HCT116 (cell line): ENCODE data around the gene FOXC2. TPM values are rescaled to one million over a fixed set of nuclear protein-coding genes. Genes with fewer than 3 reads are reported as not detected.

Experiments
- ATAC-seq: fragments of 200-7000 bp; cut with Tn5 transposase; 2 replicates; pipeline ENCODE4 v1.9.1; 2020; ENCODE audit warnings: mild to moderate bottlenecking, moderate library complexity
- BruUV-seq: library from RNA; stranded (reverse); fragments of 400-500 nt; replicated peaks from 2 replicates; lab custom pipeline; 2021; lab: Mats Ljungman, UMichigan
- CTCF ChIA-PET: fragments of 300-600 bp; sonication (Branson Sonifier 250); formaldehyde crosslinking; loops from one replicate; lab custom pipeline; 2021; ENCODE audit warnings: antibody characterized with exemption; lab: Charles Lee
- POLR2A ChIA-PET: fragments of 300-600, 350-600 bp; sonication (Branson Sonifier 250); formaldehyde crosslinking; loops from one replicate; lab custom pipeline; 2021; ENCODE audit warnings: antibody characterized with exemption; lab: Charles Lee
- RAD21 ChIA-PET, 2 experiments: fragments of 300-600 bp; sonication (Branson Sonifier 250); formaldehyde crosslinking; loops; one replicate each; lab custom pipeline; 2023; ENCODE audit warnings: low total read pairs in 2 of 2; ENCODE audit not compliant: uncharacterized antibody in 2 of 2, unreplicated experiment in 2 of 2, low non-redundant PET in 1 of 2; lab: Charles Lee
- DNase-seq: peaks from one replicate; pipeline ENCODE4 v3.0.0-alpha.2; 2010; ENCODE audit warnings: low read depth, low spot score
- H2AFZ ChIP-seq: fragments of 200-600 bp; shearing (Covaris generic), sonication (generic); 2 replicates; pipeline ENCODE4 v1.6.1; 2017; ENCODE audit warnings: low read depth, mixed run types, mixed read lengths, antibody characterized with exemption, low read length; ENCODE audit not compliant: poor library complexity, severe bottlenecking
- H3K27ac ChIP-seq: 2 replicates; pipeline ENCODE4 v1.5.1; 2012; ENCODE audit warnings: low read depth, low read length
- H3K27me3 ChIP-seq: fragments of 200-600 bp; sonication (generic); 2 replicates; pipeline ENCODE4 v1.6.1; 2016; ENCODE audit warnings: mixed run types, low read length, mixed read lengths; ENCODE audit not compliant: insufficient read depth
- H3K36me3 ChIP-seq, 2 experiments: fragments of 200-500 bp in 1 of 2; fragments of 200-600 bp in 1 of 2; sonication (Bioruptor generic) in 1 of 2; sonication (generic) in 1 of 2; 2 replicates each; pipeline versions ENCODE4 v1.5.1 to v1.6.1; 2014 to 2016; ENCODE audit warnings: low read length in 2 of 2, inconsistent platforms in 1 of 2, mixed read lengths in 1 of 2, mixed run types in 1 of 2; ENCODE audit not compliant: insufficient read depth in 2 of 2, control insufficient read depth in 1 of 2
- H3K4me1 ChIP-seq, 2 experiments: fragments of 200-600 bp in 1 of 2; sonication (generic) in 1 of 2; 2 replicates each; pipeline versions ENCODE4 v1.5.1 to v1.6.1; 2012 to 2017; ENCODE audit warnings: low read length in 2 of 2, inconsistent platforms in 1 of 2, mild to moderate bottlenecking in 1 of 2, mixed read lengths in 1 of 2, mixed run types in 1 of 2, moderate library complexity in 1 of 2; ENCODE audit not compliant: insufficient read depth in 2 of 2, control insufficient read depth in 1 of 2
- H3K4me2 ChIP-seq: fragments of 200-600 bp; sonication (generic); 2 replicates; pipeline ENCODE4 v1.6.1; 2017; ENCODE audit warnings: mixed run types, low read length, mixed read lengths
- H3K4me3 ChIP-seq, 2 experiments: fragments of 200-600 bp in 1 of 2; sonication (generic) in 1 of 2; replicated peaks in 1 of 2; 2 replicates each; pipeline ENCODE4 v1.5.1; 2011 to 2016; ENCODE audit warnings: low read length in 2 of 2, control low read depth in 1 of 2, low read depth in 1 of 2, mild to moderate bottlenecking in 1 of 2, mixed read lengths in 1 of 2, mixed run types in 1 of 2
- H3K79me2 ChIP-seq: fragments of 200-600 bp; sonication (generic); 2 replicates; pipeline ENCODE4 v1.6.1; 2017; ENCODE audit warnings: mild to moderate bottlenecking, mixed run types, low read length, moderate library complexity, mixed read lengths; ENCODE audit not compliant: insufficient read depth
- H3K9ac ChIP-seq: fragments of 200-600 bp; sonication (generic); 2 replicates; pipeline ENCODE4 v1.6.1; 2016; ENCODE audit warnings: low read length, mixed read lengths
- H3K9me2 ChIP-seq: fragments of 200-600 bp; sonication (generic), shearing (Covaris generic); 2 replicates; pipeline ENCODE4 v1.6.1; 2017; ENCODE audit warnings: mixed run types, mild to moderate bottlenecking, moderate library complexity; ENCODE audit not compliant: insufficient read depth
- H3K9me3 ChIP-seq, 2 experiments: fragments of 200-500 bp in 1 of 2; fragments of 200-600 bp in 1 of 2; sonication (Bioruptor generic) in 1 of 2; sonication (generic) in 1 of 2; 2 replicates each; pipeline ENCODE4 v1.6.1; 2014 to 2017; ENCODE audit warnings: low read length in 2 of 2, mixed read lengths in 2 of 2, inconsistent platforms in 1 of 2, low read depth in 1 of 2, mild to moderate bottlenecking in 1 of 2, mixed run types in 1 of 2, moderate library complexity in 1 of 2; ENCODE audit not compliant: control insufficient read depth in 1 of 2, insufficient read depth in 1 of 2
- H4K20me1 ChIP-seq: fragments of 200-600 bp; sonication (generic), shearing (Covaris generic); 2 replicates; pipeline ENCODE4 v1.6.1; 2017; ENCODE audit warnings: mixed run types, mild to moderate bottlenecking, moderate library complexity; ENCODE audit not compliant: insufficient read depth
- CBX3 ChIP-seq: IDR thresholded peaks from 2 replicates; pipeline ENCODE4 v1.6.1; 2012; ENCODE audit warnings: low read depth
- CTCF ChIP-seq, 3 experiments: fragments of 200-600 bp in 1 of 3; sonication (generic) in 1 of 3; IDR thresholded peaks in 2 of 3; conservative IDR thresholded peaks in 1 of 3; 2 replicates each; pipeline ENCODE4 v1.5.1; 2012 to 2017; ENCODE audit warnings: low read depth in 2 of 3, low read length in 2 of 3, antibody characterized with exemption in 1 of 3, borderline replicate concordance in 1 of 3, control low read depth in 1 of 3, mild to moderate bottlenecking in 1 of 3, mixed read lengths in 1 of 3, mixed run types in 1 of 3, moderate library complexity in 1 of 3; ENCODE audit not compliant: insufficient read depth in 1 of 3
- EGR1 ChIP-seq: IDR thresholded peaks from 2 replicates; pipeline ENCODE4 v1.6.1; 2012; ENCODE audit warnings: low read depth
- EZH2phosphoT487 ChIP-seq: fragments of 200-600 bp; IDR thresholded peaks from 2 replicates; pipeline ENCODE4 v1.6.1; 2018; ENCODE audit warnings: antibody characterized with exemption, borderline replicate concordance
- FOSL1 ChIP-seq: IDR thresholded peaks from 2 replicates; pipeline ENCODE4 v1.6.1; 2012; ENCODE audit warnings: low read depth
- MAX ChIP-seq: IDR thresholded peaks from 2 replicates; pipeline ENCODE4 v1.6.1; 2012
- POLR2A ChIP-seq: IDR thresholded peaks from 2 replicates; pipeline ENCODE4 v1.7.0; 2011; ENCODE audit warnings: borderline replicate concordance; ENCODE audit not compliant: insufficient read depth, insufficient read length; ENCODE audit errors: extremely low read depth
- RAD21 ChIP-seq: IDR thresholded peaks from 2 replicates; pipeline ENCODE4 v1.6.1; 2012; ENCODE audit warnings: low read depth, mild to moderate bottlenecking
- SP1 ChIP-seq: IDR thresholded peaks from 2 replicates; pipeline ENCODE4 v1.6.1; 2012; ENCODE audit warnings: low read depth
- SRF ChIP-seq: IDR thresholded peaks from 2 replicates; pipeline ENCODE4 v1.6.1; 2012; ENCODE audit warnings: low read depth
- YY1 ChIP-seq: IDR thresholded peaks from 2 replicates; pipeline ENCODE4 v1.6.1; 2011; ENCODE audit warnings: low read length, low read depth, moderate library complexity, mild to moderate bottlenecking; ENCODE audit not compliant: insufficient replicate concordance; ENCODE audit errors: extremely low read depth
- ZBTB33 ChIP-seq: IDR thresholded peaks from 2 replicates; pipeline ENCODE4 v1.6.1; 2011; ENCODE audit warnings: mild to moderate bottlenecking, low read length, moderate library complexity; ENCODE audit not compliant: insufficient replicate concordance; ENCODE audit errors: extremely low read depth
- ZNF274 ChIP-seq: fragments of 200-500 bp; sonication (Bioruptor generic); IDR thresholded peaks from 2 replicates; pipeline ENCODE4 v1.6.1; 2014; ENCODE audit warnings: mild to moderate bottlenecking, low read depth, low read length, inconsistent platforms
- intact Hi-C: fragments of 100-400 bp; cut with micrococcal nuclease; formaldehyde crosslinking; loops from 2 replicates; pipeline ENCODE4 v1.10.0; 2022
- total RNA-seq: library from RNA; stranded (reverse); gene quantifications from one replicate; pipeline ENCODE4 v1.2.1, GENCODE V29; 2021; ENCODE audit not compliant: unreplicated experiment

The FOXC2 gene
- total RNA-seq, 1 experiment from 2014 or later, result 0.22 TPM

- no peaks in the 10 kb centered on the region for H4K20me1 ChIP-seq
- TF ChIP-seq EZH2phosphoT487 (no peak), ZNF274 (no peak), CBX3 (no peak), FOSL1 (no peak), EGR1 (no peak), ZBTB33 (no peak), MAX (no peak), SRF (no peak), POLR2A (no peak), RAD21 (no peak), SP1 (no peak), CTCF (IDR thresholded peaks at IDR 0.05 in 2 of 3, conservative IDR thresholded peaks at IDR 0.05 in 1 of 3; ENCODE audit: borderline replicate concordance in 1 of 3, insufficient read depth in 1 of 3, low read depth in 2 of 3, low read length in 2 of 3) (no peak), YY1 (no peak)
- H3K36me3 ChIP-seq, result no peaks in the 10 kb centered on the region
- ChIA-PET RAD21 (no interaction called here), POLR2A (no interaction called here), CTCF (interaction anchor here (1.2 to 1.7 kb wide), 4 partner anchors 189 to 506 kb away, joined by 4 to 7 read pairs (median 5); no protein-coding TSS in a partner anchor)
- H2AFZ ChIP-seq, result no peak overlapping the region
- H3K4me1 ChIP-seq, result peaks cover 5 to 11% of the 10 kb centered on the region in 2 experiments; a peak in 3 of 4 replicates
- H3K4me2 ChIP-seq, result no peak overlapping the region
- ATAC-seq, result no peak
- H3K27ac ChIP-seq, result no peak overlapping the region
- 0 out of 2 replicates have a peak, but pooled peaks cover 5% of the 10 kb centered on the region for H3K27me3 ChIP-seq
- no peak overlapping the region for H3K4me3 ChIP-seq
- no peak for DNase-seq
- H3K79me2 ChIP-seq, result no peaks in the 10 kb centered on the region
- BruUV-seq, result no TSS peak
- no peaks in the 10 kb centered on the region for H3K9me3 ChIP-seq
- intact Hi-C loops, result no loop called here
- no peak overlapping the region for H3K9ac ChIP-seq
- H3K9me2 ChIP-seq, result no peaks in the 10 kb centered on the region
Observed at GRCh38 chr16:86571530-86571915, 4.9 kb downstream of the FOXC2 start.
